Trophoblast cell (in vitro differentiated cells and primary cell): ENCODE data around the gene PKNOX1.
A peak's percentile ranks its signal among the peaks of the same experiment; 100 is the strongest.

ENCODE experiments used
- DNase-seq, 2 donors: peaks; one replicate each; pipeline ENCODE4 v3.0.0-alpha.2; 2016
- H2AFZ ChIP-seq: 2 replicates; pipeline ENCODE4 v1.6.1; 2013; ENCODE audit warnings: low read length, moderate library complexity, mild to moderate bottlenecking; ENCODE audit not compliant: insufficient read depth, poor library complexity
- H2AK5ac ChIP-seq: 2 replicates; pipeline ENCODE4 v1.6.1; 2013; ENCODE audit warnings: mild to moderate bottlenecking, low read length
- H2BK120ac ChIP-seq: 2 replicates; pipeline ENCODE4 v1.6.1; 2013; ENCODE audit warnings: low read length, mild to moderate bottlenecking, moderate library complexity; ENCODE audit not compliant: insufficient read depth, poor library complexity
- H2BK12ac ChIP-seq: 2 replicates; pipeline ENCODE4 v1.6.1; 2013; ENCODE audit warnings: mild to moderate bottlenecking, low read length, moderate library complexity
- H2BK5ac ChIP-seq: 2 replicates; pipeline ENCODE4 v1.6.1; 2013; ENCODE audit warnings: low read length, low read depth, moderate library complexity, mild to moderate bottlenecking; ENCODE audit not compliant: poor library complexity
- H3K14ac ChIP-seq: 2 replicates; pipeline ENCODE4 v1.6.1; 2013; ENCODE audit warnings: mild to moderate bottlenecking, low read length
- H3K18ac ChIP-seq: 2 replicates; pipeline ENCODE4 v1.6.1; 2013; ENCODE audit warnings: mild to moderate bottlenecking, low read length
- H3K23ac ChIP-seq: 2 replicates; pipeline ENCODE4 v1.6.1; 2013; ENCODE audit warnings: low read length
- H3K27ac ChIP-seq: 2 replicates; pipeline ENCODE4 v1.5.1; 2013; ENCODE audit warnings: low read depth, mild to moderate bottlenecking, inconsistent platforms, low read length, moderate library complexity
- H3K27me3 ChIP-seq: 2 replicates; pipeline ENCODE4 v1.6.1; 2013; ENCODE audit warnings: inconsistent platforms, mild to moderate bottlenecking, low read length, moderate library complexity; ENCODE audit not compliant: insufficient read depth
- H3K36me3 ChIP-seq, 2 experiments: 1 replicate in 1 of 2; 2 replicates in 1 of 2; pipeline ENCODE4 v1.6.1; 2013; ENCODE audit warnings: low read length in 2 of 2, mild to moderate bottlenecking in 2 of 2, moderate library complexity in 1 of 2; ENCODE audit not compliant: insufficient read depth in 2 of 2, control insufficient read depth in 1 of 2
- H3K4ac ChIP-seq: 2 replicates; pipeline ENCODE4 v1.6.1; 2013; ENCODE audit warnings: low read depth, mild to moderate bottlenecking, low read length, moderate library complexity
- H3K4me1 ChIP-seq, 2 experiments: 1 replicate in 1 of 2; 2 replicates in 1 of 2; pipeline ENCODE4 v1.6.1; 2013; ENCODE audit warnings: low read length in 2 of 2, mild to moderate bottlenecking in 2 of 2, moderate library complexity in 1 of 2; ENCODE audit not compliant: insufficient read depth in 2 of 2, control insufficient read depth in 1 of 2
- H3K4me2 ChIP-seq: 2 replicates; pipeline ENCODE4 v1.6.1; 2013; ENCODE audit warnings: inconsistent platforms, mild to moderate bottlenecking, low read length, moderate library complexity
- H3K4me3 ChIP-seq: 2 replicates; pipeline ENCODE4 v1.5.1; 2013; ENCODE audit warnings: mild to moderate bottlenecking, low read depth, low read length, inconsistent platforms
- H3K79me1 ChIP-seq: one replicate; pipeline ENCODE4 v1.6.1; 2013; ENCODE audit warnings: low read length
- H3K79me2 ChIP-seq: 2 replicates; pipeline ENCODE4 v1.6.1; 2013; ENCODE audit warnings: low read length, mild to moderate bottlenecking; ENCODE audit not compliant: control insufficient read depth, insufficient read depth, poor library complexity
- H3K9ac ChIP-seq: 2 replicates; pipeline ENCODE4 v1.6.1; 2013; ENCODE audit warnings: mild to moderate bottlenecking, low read length
- H3K9me3 ChIP-seq: 2 replicates; pipeline ENCODE4 v1.6.1; 2013; ENCODE audit warnings: low read depth, mild to moderate bottlenecking, control low read depth, inconsistent platforms, low read length; ENCODE audit not compliant: insufficient read depth
- H4K12ac ChIP-seq: 2 replicates; pipeline ENCODE4 v1.6.1; 2013; ENCODE audit warnings: low read depth, mild to moderate bottlenecking, low read length, moderate library complexity
- H4K8ac ChIP-seq: 2 replicates; pipeline ENCODE4 v1.6.1; 2013; ENCODE audit warnings: low read depth, mild to moderate bottlenecking, low read length, moderate library complexity
- H4K91ac ChIP-seq: one replicate; pipeline ENCODE4 v1.6.1; 2013; ENCODE audit warnings: low read depth, mild to moderate bottlenecking, low read length, moderate library complexity
- WGBS: extraction: QIAGEN DNeasy Blood & Tissue Kit; methylation state at CpG from one replicate; pipeline ENCODE4 v1.1.7; 2013; ENCODE audit warnings: missing lambda C conversion rate; ENCODE audit not compliant: insufficient read length, insufficient coverage; ENCODE audit errors: extremely low coverage; 5-methylcytosine and 5-hydroxymethylcytosine counted together

The PKNOX1 gene

DNA sequence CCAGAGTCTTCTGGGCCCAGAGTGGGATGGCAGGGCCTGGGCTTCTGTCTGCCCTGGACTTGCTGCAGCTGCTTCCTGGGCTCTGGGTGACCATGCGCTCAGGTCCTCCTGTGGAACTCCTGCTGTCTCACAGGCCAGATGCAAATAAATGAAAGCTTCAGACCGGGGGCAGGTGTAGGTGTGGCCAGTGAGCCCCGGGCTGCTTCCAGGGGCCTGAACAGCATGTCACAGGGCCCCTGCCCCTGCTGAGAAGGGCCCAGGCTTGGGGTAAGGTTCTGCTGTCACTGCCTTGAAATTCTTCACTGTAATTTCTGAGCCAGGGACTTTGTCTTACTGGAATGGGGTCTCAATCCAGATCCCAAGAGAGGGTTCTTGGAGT is 2.5 kb upstream of the PKNOX1 start:
- Histone ChIP-seq H3K9ac (no peak overlapping the region), H2AK5ac (no peak overlapping the region), H2BK5ac (peak overlapping the region; percentile 16), H2AFZ (no peak overlapping the region), H3K4me1 (peaks cover 16 to 25% of the 10 kb centered on the region in 2 experiments), H3K9me3 (no peaks in the 10 kb centered on the region), H3K79me2 (peaks cover 6% of the 10 kb centered on the region), H2BK12ac (no peak overlapping the region), H4K12ac (no peak overlapping the region), H3K4ac (no peak overlapping the region), H3K14ac (no peak overlapping the region), H3K4me3 (no peak overlapping the region), H3K23ac (no peak overlapping the region), H3K4me2 (no peak overlapping the region), H4K91ac (peak overlapping the region; percentile 55), H3K79me1 (peaks cover 20% of the 10 kb centered on the region), H3K36me3 (no peaks in the 10 kb centered on the region), H3K27ac (peak overlapping the region; percentile 34), H3K18ac (no peak overlapping the region), H2BK120ac (no peak overlapping the region), H4K8ac (no peak overlapping the region), H3K27me3 (no peaks in the 10 kb centered on the region)
- DNase-seq, result no peak
- no CpG with 5 or more reads among the region's 3 CpGs for WGBS

DNA sequence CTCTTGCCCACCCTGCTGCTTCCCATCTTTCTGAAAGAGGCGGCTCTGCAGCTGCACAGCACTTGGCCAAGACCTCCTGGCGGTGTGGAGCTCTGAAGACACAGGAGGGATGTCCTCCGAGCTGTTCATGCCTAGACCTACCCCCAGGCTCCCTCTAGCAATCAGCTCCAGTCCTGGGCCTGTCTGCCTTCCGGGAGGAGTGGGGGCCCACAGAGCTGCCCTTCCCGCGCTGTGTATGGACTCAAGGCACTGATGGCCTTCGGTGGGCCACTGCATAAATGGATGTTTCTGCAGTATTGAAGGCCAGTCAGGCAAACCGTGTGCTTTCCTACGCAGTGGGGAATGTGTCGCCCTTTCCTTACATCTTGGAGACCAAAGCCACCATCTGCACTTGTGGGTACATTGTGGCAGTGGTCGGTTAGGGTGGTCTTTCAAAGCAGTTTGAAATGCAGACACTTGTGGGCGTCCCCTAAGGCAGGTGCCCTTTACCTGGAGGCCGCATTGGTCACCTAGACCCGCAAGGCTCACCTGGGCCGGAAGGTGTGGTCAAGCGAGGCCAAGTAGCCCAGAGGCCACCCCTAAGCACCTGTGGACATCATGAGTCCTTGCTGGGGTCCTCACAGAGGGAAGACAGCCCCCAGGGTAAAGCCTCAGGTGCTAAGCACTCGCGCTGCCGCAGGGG is 912 bp upstream of the PKNOX1 start:
- no peak for DNase-seq

DNA sequence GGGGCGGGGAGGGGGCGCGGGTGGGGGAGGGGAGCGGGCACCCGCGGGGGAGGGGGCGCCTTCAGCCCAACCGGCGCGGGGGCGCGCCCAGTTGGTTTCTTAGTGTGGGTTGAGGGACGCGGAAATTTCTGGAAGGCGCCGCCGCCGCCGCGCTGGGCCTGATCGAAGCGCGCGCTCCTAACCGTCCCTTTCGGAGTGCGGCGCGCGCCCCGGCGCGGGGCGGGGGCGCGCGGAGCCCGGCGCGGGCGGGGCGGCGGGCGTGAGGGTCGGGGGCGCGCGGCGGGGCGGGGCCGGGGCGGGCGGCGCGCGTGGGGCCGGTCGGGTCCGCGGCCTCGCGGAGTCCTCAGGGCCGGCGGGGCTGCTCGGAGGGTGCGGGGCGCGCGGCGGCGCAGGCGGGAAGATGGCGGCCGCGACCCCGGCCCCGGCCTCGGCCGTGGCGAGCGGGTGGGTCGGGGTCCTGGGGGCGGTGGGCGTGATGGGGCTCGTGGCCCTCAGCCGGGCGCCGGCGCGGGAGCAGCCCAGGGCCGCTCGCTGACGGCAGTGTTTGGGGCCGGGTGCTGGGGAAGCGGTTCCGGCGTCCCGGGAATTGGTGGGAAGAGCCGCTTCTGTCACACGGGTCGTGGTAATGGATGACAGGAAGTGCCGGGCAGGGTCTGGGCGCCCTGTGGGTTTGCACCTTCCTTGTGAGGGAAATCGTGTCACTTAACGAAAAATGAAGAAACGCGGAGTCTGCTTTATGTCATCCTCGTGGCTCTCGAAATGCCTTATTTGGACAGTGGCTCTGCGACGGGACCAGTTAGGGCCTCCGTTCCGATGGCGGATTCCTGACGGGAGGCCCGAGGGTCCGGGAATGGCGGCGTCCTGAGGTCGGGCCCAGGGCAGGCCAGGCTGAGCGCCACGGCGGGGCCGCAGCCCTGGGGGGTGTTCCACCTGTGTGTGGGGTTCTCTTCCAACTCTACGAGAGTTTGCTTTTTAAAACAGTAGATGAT is 764 bp downstream of the PKNOX1 start:
- no CpG with 5 or more reads among the region's 125 CpGs for WGBS
- Histone ChIP-seq H3K23ac (no peak overlapping the region), H3K36me3 (peaks cover 0 to 3% of the 10 kb centered on the region in 2 experiments), H3K27me3 (no peaks in the 10 kb centered on the region), H2AFZ (peak overlapping the region; percentile 43), H3K4ac (peak overlapping the region; percentile 94), H3K79me2 (peaks cover 6% of the 10 kb centered on the region), H3K4me1 (peaks cover 11 to 13% of the 10 kb centered on the region in 2 experiments), H3K18ac (peak overlapping the region; percentile 8), H3K14ac (peak overlapping the region; percentile 92), H2BK5ac (peak overlapping the region; percentile 94), H2BK120ac (peak overlapping the region; percentile 81), H4K12ac (peak overlapping the region; percentile 5), H3K27ac (peak overlapping the region; percentile 97), H3K9ac (peak overlapping the region; percentile 91), H4K91ac (peak overlapping the region; percentile 90), H3K79me1 (peaks cover 15% of the 10 kb centered on the region), H3K9me3 (no peaks in the 10 kb centered on the region), H2BK12ac (peak overlapping the region; percentile 45), H4K8ac (peak overlapping the region; percentile 91), H3K4me2 (peak overlapping the region; percentile 60), H2AK5ac (peak overlapping the region; percentile 55), H3K4me3 (peak overlapping the region; percentile 77)
- DNase-seq, result peak; percentile 59 to 76

More for the DNA sequence above, 912 bp upstream of the PKNOX1 start:
- H3K4me2 ChIP-seq, result peak overlapping the region; percentile 70
- H3K14ac ChIP-seq, result peak overlapping the region; percentile 95
- no CpG with 5 or more reads among the region's 19 CpGs for WGBS
- H3K27ac ChIP-seq, result peak overlapping the region; percentile 75
- H4K8ac ChIP-seq, result peak overlapping the region; percentile 93
- peaks cover 13 to 19% of the 10 kb centered on the region in 2 experiments for H3K4me1 ChIP-seq
- H3K79me1 ChIP-seq, result peaks cover 18% of the 10 kb centered on the region
- H3K36me3 ChIP-seq, result peaks cover 0 to 3% of the 10 kb centered on the region in 2 experiments
- peak overlapping the region; percentile 94 for H2BK5ac ChIP-seq
- peak overlapping the region; percentile 78 for H2BK12ac ChIP-seq
- H4K12ac ChIP-seq, result peak overlapping the region; percentile 66
- H3K9me3 ChIP-seq, result no peaks in the 10 kb centered on the region
- H3K4ac ChIP-seq, result peak overlapping the region; percentile 45
- H3K18ac ChIP-seq, result peak overlapping the region; percentile 96
- H2BK120ac ChIP-seq, result peak overlapping the region; percentile 94
- no peak overlapping the region for H3K23ac ChIP-seq
- peak overlapping the region; percentile 71 for H3K9ac ChIP-seq
- H2AFZ ChIP-seq, result peak overlapping the region; percentile 67
- H3K4me3 ChIP-seq, result peak overlapping the region; percentile 23
- peak overlapping the region; percentile 93 for H4K91ac ChIP-seq
- H3K27me3 ChIP-seq, result no peaks in the 10 kb centered on the region
- peaks cover 6% of the 10 kb centered on the region for H3K79me2 ChIP-seq
- peak overlapping the region; percentile 75 for H2AK5ac ChIP-seq

DNA sequence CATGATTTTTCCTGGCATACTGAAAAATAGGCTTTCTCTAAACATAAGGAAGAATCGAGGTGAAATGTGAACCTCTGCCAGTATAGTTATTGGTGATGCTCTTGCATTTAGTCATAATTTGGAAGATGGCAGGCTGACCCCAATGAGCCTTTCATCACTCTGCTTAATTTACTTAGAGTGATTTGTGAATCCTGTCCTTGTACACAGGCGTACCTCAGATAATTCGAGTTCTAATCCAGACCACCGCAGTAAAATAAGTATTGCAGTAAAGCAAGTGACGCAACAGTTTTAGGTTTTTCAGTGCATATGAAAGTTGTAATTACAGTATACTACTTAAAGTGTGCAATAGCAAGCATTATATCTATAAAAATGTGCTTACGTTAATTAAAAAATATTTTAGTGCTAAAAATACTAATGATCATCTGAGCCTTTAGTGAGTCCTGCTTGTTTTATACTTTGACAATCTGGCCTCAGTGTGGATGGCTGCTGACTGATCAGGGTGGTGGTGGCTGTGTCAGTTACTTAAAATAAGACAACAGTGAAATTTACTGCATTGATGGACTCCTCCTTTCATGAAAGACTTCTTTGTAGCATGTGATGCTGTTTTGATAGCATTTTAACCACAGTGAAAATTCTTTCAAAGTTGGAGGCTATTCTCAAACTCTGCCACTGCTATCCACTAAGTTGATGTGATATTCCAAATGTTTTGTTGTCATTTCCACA is 1.7 kb downstream of the PKNOX1 start:
- H3K4ac ChIP-seq, result no peak overlapping the region
- WGBS, result no CpG with 5 or more reads among the region's 6 CpGs
- peaks cover 15% of the 10 kb centered on the region for H3K79me1 ChIP-seq
- no peak overlapping the region for H3K23ac ChIP-seq
- DNase-seq, result peak in 1 of 2 donors; percentile 24
- peaks cover 2 to 3% of the 10 kb centered on the region in 2 experiments for H3K36me3 ChIP-seq
- no peaks in the 10 kb centered on the region for H3K27me3 ChIP-seq
- no peak overlapping the region for H4K91ac ChIP-seq
- peak overlapping the region; percentile 97 for H3K27ac ChIP-seq
- H2AFZ ChIP-seq, result no peak overlapping the region
- no peak overlapping the region for H3K4me3 ChIP-seq
- peaks cover 6% of the 10 kb centered on the region for H3K79me2 ChIP-seq
- no peak overlapping the region for H3K9ac ChIP-seq
- H2AK5ac ChIP-seq, result no peak overlapping the region
- H4K12ac ChIP-seq, result no peak overlapping the region
- peak overlapping the region; percentile 60 for H3K4me2 ChIP-seq
- no peak overlapping the region for H2BK5ac ChIP-seq
- H3K18ac ChIP-seq, result no peak overlapping the region
- H2BK12ac ChIP-seq, result no peak overlapping the region
- no peak overlapping the region for H3K14ac ChIP-seq
- peaks cover 11 to 13% of the 10 kb centered on the region in 2 experiments for H3K4me1 ChIP-seq
- H3K9me3 ChIP-seq, result no peaks in the 10 kb centered on the region
- H4K8ac ChIP-seq, result no peak overlapping the region
- no peak overlapping the region for H2BK120ac ChIP-seq
